22Rv1 (cell line): ENCODE results near the gene NAE1.

Experiments used
- H3K27ac ChIP-seq: fragments of 450-650 bp; 2 replicates; pipeline ENCODE4 v1.5.1; 2017
- CTCF ChIP-seq: fragments of 450-650 bp; IDR thresholded peaks from 2 replicates; pipeline ENCODE4 v1.5.1; 2017; ENCODE audit warnings: mild to moderate bottlenecking
- ZFX ChIP-seq: fragments of 450-650 bp; IDR thresholded peaks from 2 replicates; pipeline ENCODE4 v1.6.1; 2017; ENCODE audit warnings: antibody characterized with exemption, borderline replicate concordance

Gene NAE1

GRCh38 chr16:66849021-66849420 lies 18.2 kb upstream of the NAE1 start:
- TF ChIP-seq ZFX = no peak
- no peak for TF ChIP-seq CTCF
- H3K27ac ChIP-seq = no peak overlapping the region

- no peak overlapping the region for H3K27ac ChIP-seq
- no peak for TF ChIP-seq CTCF
- no peak for TF ChIP-seq ZFX
Measured at GRCh38 chr16:66848172-66848571, 17.4 kb upstream of the NAE1 start.

- H3K27ac ChIP-seq = no peak overlapping the region
- TF ChIP-seq CTCF = no peak
- no peak for TF ChIP-seq ZFX
Measured at GRCh38 chr16:66847533-66848067, 16.8 kb upstream of the NAE1 start.

- TF ChIP-seq ZFX (no peak), CTCF (no peak)
- H3K27ac ChIP-seq = no peak overlapping the region
Measured at GRCh38 chr16:66846831-66847230, 16.1 kb upstream of the NAE1 start.

GRCh38 chr16:66846266-66846665 lies 15.5 kb upstream of the NAE1 start:
- TF ChIP-seq ZFX (no peak), CTCF (no peak)
- no peak overlapping the region for H3K27ac ChIP-seq

- H3K27ac ChIP-seq = no peak overlapping the region
- TF ChIP-seq ZFX = no peak
- TF ChIP-seq CTCF = no peak
Measured at GRCh38 chr16:66845791-66846221, 15.0 kb upstream of the NAE1 start.

GRCh38 chr16:66845080-66845410 lies 14.3 kb upstream of the NAE1 start:
- TF ChIP-seq ZFX = no peak
- no peak for TF ChIP-seq CTCF
- H3K27ac ChIP-seq = no peak overlapping the region
